Omental fat pad (tissue), 4 donors: ENCODE measurements around the gene DNAH9. TPM values are rescaled to one million over a fixed set of nuclear protein-coding genes. Genes with fewer than 3 reads are reported as not detected.

Experiments
- ATAC-seq: fragments of 150-250 bp; one replicate; pipeline ENCODE4 v1.9.1; 2016; ENCODE audit warnings: mild to moderate bottlenecking, moderate library complexity; ENCODE audit not compliant: low FRiP score
- DNase-seq: peaks from one replicate; pipeline ENCODE4 v3.0.0-alpha.2; 2019; ENCODE audit warnings: low spot score
- CTCF ChIP-seq, 3 donors: fragments of 450-650 bp; IDR thresholded peaks; one replicate each; pipeline ENCODE4 v1.5.1; 2016 to 2017; ENCODE audit warnings: antibody characterized with exemption in 3 of 3, mild to moderate bottlenecking in 3 of 3, moderate library complexity in 2 of 3
- total RNA-seq, 4 donors: library from RNA; depleted of rRNA; stranded (reverse); fragments of >200 nt; gene quantifications; one replicate each; pipeline ENCODE4 v1.1.0, GENCODE V29; 2016

DNAH9 gene
- total RNA-seq, 4 donors from 2014 or later = 0.72 to 6.0 (median 3.1) TPM

- TF ChIP-seq CTCF (IDR thresholded peaks at IDR 0.05) = no peak
- DNase-seq (no peak), ATAC-seq (no peak)
Observed at GRCh38 chr17:11557727-11558452, 40.4 kb upstream of the DNAH9 start.

- ATAC-seq (no peak), DNase-seq (no peak)
- no peak for TF ChIP-seq CTCF (IDR thresholded peaks at IDR 0.05)
Observed at GRCh38 chr17:11558681-11559234, 39.5 kb upstream of the DNAH9 start.

- DNase-seq (no peak), ATAC-seq (no peak)
- no peak for TF ChIP-seq CTCF (IDR thresholded peaks at IDR 0.05)
Observed at GRCh38 chr17:11559601-11560000, 38.7 kb upstream of the DNAH9 start.

GRCh38 chr17:11561281-11561680 lies 37.0 kb upstream of the DNAH9 start:
- no peak for ATAC-seq
- DNase-seq = no peak
- TF ChIP-seq CTCF (IDR thresholded peaks at IDR 0.05) = no peak

GRCh38 chr17:11561702-11562101 lies 36.6 kb upstream of the DNAH9 start:
- ATAC-seq (no peak), DNase-seq (no peak)
- no peak for TF ChIP-seq CTCF (IDR thresholded peaks at IDR 0.05)

- DNase-seq (no peak), ATAC-seq (no peak)
Observed at GRCh38 chr17:11564589-11565380, 33.5 kb upstream of the DNAH9 start.

More at GRCh38 chr17:11564589-11565380, 33.5 kb upstream of the DNAH9 start:
- no peak for TF ChIP-seq CTCF (IDR thresholded peaks at IDR 0.05)
